Lower leg skin (tissue), 4 donors: Measurements from ENCODE around the gene AP2S1. TPM values are rescaled to one million over a fixed set of nuclear protein-coding genes. Genes with fewer than 3 reads are reported as not detected.

ENCODE experiments used
- DNase-seq, 2 donors: peaks; one replicate each; pipeline ENCODE4 v3.0.0-alpha.2; 2019; ENCODE audit warnings: low spot score in 2 of 2
- H3K4me3 ChIP-seq: fragments of 200-600 bp; sonication (generic); 2 replicates; pipeline ENCODE4 v1.5.1; 2017; ENCODE audit warnings: mild to moderate bottlenecking, low read depth; ENCODE audit not compliant: poor library complexity, severe bottlenecking
- POLR2A ChIP-seq, 2 donors: fragments of 450-650 bp; IDR thresholded peaks; one replicate each; pipeline ENCODE4 v1.6.1; 2016 to 2017; ENCODE audit warnings: antibody characterized with exemption in 2 of 2, mild to moderate bottlenecking in 1 of 2, moderate library complexity in 1 of 2
- WGBS, 2 donors: methylation state at CpG; one replicate each; pipeline ENCODE4 v1.1.5; 2018; 5-methylcytosine and 5-hydroxymethylcytosine counted together
- intact Hi-C: fragments of 100-400 bp; cut with DNase I; formaldehyde crosslinking; loops from one replicate; pipeline ENCODE4 v1.15.0; 2023; ENCODE audit warnings: low total_unique reads
- total RNA-seq, 4 donors: library from RNA; depleted of rRNA; stranded (reverse); fragments of >200 nt; gene quantifications; one replicate each; pipeline ENCODE4 v1.1.0, GENCODE V29; 2016
- TF ChIP-seq, protein P1 (sequence below), 3 donors: fragments of 450-650 bp; IDR thresholded peaks; one replicate each; pipeline ENCODE4 v1.5.1; 2016; ENCODE audit warnings: antibody characterized with exemption in 3 of 3, mild to moderate bottlenecking in 3 of 3, moderate library complexity in 2 of 3

Gene AP2S1
- total RNA-seq, 4 donors from 2014 or later: 88.9 to 132 (median 114) TPM

DNA sequence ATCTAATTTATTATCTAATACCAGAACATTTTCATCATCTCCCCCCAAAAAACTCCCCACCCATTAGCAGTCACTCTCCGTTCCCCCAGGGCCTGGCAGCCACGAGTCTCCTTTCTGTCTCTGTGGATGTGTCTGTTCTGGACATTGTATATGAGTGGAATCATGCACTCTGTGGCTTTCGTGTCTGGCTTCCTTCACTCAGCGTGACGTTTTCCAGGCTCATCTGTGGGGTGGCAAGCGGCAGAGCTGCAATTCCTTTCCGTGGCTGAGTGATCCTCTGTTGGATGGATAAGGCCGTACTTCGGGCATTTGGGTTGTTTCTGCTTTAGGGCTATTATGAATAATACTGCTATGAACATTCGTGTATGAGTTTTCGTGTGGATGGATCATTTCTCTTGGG is 3.1 kb downstream of the AP2S1 start:
- TF ChIP-seq POLR2A (IDR thresholded peaks at IDR 0.05): no peak
- TF ChIP-seq, protein P1, sequence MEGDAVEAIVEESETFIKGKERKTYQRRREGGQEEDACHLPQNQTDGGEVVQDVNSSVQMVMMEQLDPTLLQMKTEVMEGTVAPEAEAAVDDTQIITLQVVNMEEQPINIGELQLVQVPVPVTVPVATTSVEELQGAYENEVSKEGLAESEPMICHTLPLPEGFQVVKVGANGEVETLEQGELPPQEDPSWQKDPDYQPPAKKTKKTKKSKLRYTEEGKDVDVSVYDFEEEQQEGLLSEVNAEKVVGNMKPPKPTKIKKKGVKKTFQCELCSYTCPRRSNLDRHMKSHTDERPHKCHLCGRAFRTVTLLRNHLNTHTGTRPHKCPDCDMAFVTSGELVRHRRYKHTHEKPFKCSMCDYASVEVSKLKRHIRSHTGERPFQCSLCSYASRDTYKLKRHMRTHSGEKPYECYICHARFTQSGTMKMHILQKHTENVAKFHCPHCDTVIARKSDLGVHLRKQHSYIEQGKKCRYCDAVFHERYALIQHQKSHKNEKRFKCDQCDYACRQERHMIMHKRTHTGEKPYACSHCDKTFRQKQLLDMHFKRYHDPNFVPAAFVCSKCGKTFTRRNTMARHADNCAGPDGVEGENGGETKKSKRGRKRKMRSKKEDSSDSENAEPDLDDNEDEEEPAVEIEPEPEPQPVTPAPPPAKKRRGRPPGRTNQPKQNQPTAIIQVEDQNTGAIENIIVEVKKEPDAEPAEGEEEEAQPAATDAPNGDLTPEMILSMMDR (IDR thresholded peaks at IDR 0.05): no peak
- WGBS, 2 donors: 88 to 91% methylated on average over 11 of the region's 11 CpGs
- intact Hi-C loops: no loop called here
- H3K4me3 ChIP-seq: no peak overlapping the region
- no peak for DNase-seq

DNA sequence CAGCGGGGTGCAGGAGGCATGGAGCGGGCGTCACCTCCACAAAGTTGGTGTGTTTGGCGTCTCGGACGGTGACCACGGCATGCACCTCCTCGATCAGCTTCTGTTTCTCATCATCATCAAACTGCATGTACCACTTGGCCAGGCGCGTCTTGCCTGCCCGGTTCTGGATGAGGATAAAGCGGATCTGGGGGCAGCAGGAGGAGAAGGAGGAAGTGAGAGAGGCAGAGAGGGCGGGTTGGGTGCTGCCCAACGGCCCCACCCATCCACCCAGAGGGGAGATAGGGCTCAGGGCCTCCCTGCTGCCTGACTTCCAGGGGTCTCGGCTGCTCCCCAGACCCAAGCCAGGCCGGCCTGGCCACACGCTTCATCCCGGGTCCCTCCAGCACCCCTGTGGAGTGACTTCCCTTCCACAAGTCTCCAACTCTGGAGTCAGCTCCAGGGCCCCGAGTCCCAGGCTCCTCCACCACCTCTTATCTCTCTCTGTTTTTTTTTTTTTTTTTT is 4.6 kb downstream of the AP2S1 start:
- H3K4me3 ChIP-seq: no peak overlapping the region
- 71 to 81% methylated on average over 19 of the region's 19 CpGs for WGBS, 2 donors
- TF ChIP-seq POLR2A (IDR thresholded peaks at IDR 0.05): no peak
- TF ChIP-seq, protein P1 (IDR thresholded peaks at IDR 0.05): no peak
- DNase-seq: no peak
- intact Hi-C loops: no loop called here

DNA sequence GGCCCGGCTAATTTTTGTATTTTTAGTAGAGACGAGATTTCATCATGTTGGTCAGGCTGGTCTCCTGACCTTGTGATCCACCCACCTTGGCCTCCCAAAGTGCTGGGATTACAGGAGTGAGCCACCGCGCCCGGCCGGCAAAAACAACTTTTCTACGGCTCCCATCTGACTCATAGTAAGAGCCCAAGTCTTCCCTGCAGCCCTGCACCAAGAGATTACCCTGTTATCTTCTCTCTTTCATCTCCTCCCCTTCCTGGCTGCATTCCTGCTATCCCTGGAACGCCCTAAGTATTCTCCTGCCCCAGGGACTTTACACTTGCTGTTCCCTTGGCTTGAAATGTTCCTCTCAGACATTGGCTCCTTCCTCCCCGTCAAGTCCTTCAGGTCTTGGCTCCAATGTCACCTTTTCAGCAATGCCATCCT is 6.6 kb downstream of the AP2S1 start:
- intact Hi-C loops: no loop called here
- 59 to 61% methylated on average over 9 of the region's 9 CpGs for WGBS, 2 donors

DNA sequence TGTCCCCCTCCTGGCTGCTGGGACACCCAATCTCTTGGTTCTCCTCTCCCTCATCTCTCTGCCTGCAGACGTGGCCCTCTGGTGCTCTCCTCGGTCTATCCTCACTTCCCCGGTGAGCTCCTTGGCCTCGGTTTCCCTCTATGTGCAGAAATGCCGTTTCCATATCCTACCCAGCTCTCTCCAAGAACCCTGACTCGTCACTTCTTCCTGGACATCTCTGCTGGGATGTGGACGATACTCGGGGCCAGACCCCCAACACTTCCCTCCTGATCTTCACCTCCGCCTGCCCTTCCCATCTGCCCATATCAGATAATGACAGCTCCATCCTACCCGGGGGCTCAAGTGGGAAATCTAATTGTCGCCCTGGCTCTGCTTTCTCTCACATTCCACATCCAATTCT is 7.9 kb downstream of the AP2S1 start:
- WGBS, 2 donors: 84 to 91% methylated on average over 11 of the region's 11 CpGs
- H3K4me3 ChIP-seq: no peak overlapping the region
- no peak for DNase-seq
- intact Hi-C loops: no loop called here
- TF ChIP-seq POLR2A (IDR thresholded peaks at IDR 0.05): no peak
- TF ChIP-seq, protein P1 (IDR thresholded peaks at IDR 0.05): no peak

More for the DNA sequence above, 6.6 kb downstream of the AP2S1 start:
- H3K4me3 ChIP-seq: no peak overlapping the region
- DNase-seq: no peak
- TF ChIP-seq, protein P1 (IDR thresholded peaks at IDR 0.05): no peak
- TF ChIP-seq POLR2A (IDR thresholded peaks at IDR 0.05): no peak

DNA sequence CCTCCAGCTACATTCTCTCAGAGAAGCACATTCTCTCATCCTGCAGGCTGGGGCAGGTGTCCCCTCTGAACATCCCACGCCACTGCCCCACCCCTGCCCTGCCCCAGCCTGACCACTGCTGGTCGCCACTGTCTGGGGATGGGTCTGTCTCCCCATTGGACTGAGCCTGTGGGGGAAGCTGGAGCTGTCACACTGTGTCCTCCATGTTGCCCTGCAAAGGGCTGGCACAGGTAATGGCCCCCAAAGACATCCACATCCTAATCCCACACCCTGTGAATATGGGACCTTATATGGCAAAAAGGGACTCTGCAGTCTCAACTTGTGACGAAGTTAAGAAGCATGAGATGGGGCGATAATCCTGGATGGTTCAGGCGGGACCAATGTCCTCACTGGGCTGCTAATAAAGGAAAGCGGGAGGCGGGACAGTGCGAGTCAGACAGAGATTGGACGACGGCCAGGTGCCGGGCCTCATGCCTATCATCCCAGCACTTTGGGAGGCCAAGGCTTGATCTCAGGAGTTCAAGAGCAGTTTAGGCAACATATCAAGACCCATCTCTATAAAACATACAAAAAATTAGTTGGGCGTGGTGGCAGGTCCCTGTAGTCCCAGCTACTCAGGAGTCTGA is 9.1 kb downstream of the AP2S1 start:
- H3K4me3 ChIP-seq: no peak overlapping the region
- intact Hi-C loops: loop anchor here (2.0 kb wide), 1 partner anchor 87 kb away; no protein-coding TSS in a partner anchor
- TF ChIP-seq, protein P1 (IDR thresholded peaks at IDR 0.05): no peak
- no peak for TF ChIP-seq POLR2A (IDR thresholded peaks at IDR 0.05)
- 70 to 76% methylated on average over 12 of the region's 12 CpGs for WGBS, 2 donors
- no peak for DNase-seq
